T-cell (primary cell): ENCODE results near the gene MYL4. TPM values are rescaled to one million over a fixed set of nuclear protein-coding genes. Genes with fewer than 3 reads are reported as not detected.

ENCODE experiments used
- ATAC-seq, 4 experiments: fragments of 200-7000 bp in 3 of 4; fragments of 150-1000 bp in 1 of 4; cut with Tn5 transposase; replicated peaks in 1 of 4; 1 replicate in 3 of 4; 2 replicates in 1 of 4; pipeline ENCODE4 v1.10.0; 2021; ENCODE audit warnings: moderate library complexity in 3 of 4, mild to moderate bottlenecking in 2 of 4, moderate number of reproducible peaks in 1 of 4
- CTCF ChIA-PET, 2 donors: fragments of 300-600 bp; sonication (Branson Sonifier 250); formaldehyde crosslinking; loops; one replicate each; lab custom pipeline; 2022; ENCODE audit warnings: antibody characterized with exemption in 2 of 2; lab: Charles Lee
- POLR2A ChIA-PET, 2 donors: fragments of 300-600 bp; sonication (Branson Sonifier 250); formaldehyde crosslinking; loops; one replicate each; lab custom pipeline; 2022; ENCODE audit warnings: antibody characterized with exemption in 2 of 2; lab: Charles Lee
- DNase-seq, 35 experiments: peaks; one replicate each; pipeline versions ENCODE4 v3.0.0 to v3.0.0-alpha.2; 2013 to 2023
- H3K27ac ChIP-seq: one replicate; pipeline ENCODE4 v1.5.1; 2013; ENCODE audit warnings: low read length
- H3K27me3 ChIP-seq, 2 experiments: replicated peaks in 1 of 2; 1 replicate in 1 of 2; 2 replicates in 1 of 2; pipeline versions ENCODE4 v1.6.1 to v1.7.0; 2013; ENCODE audit warnings: low read length in 1 of 2, mixed read lengths in 1 of 2; ENCODE audit not compliant: control insufficient read depth in 2 of 2, insufficient read depth in 2 of 2; ENCODE audit errors: extremely low read depth in 1 of 2
- H3K36me3 ChIP-seq, 2 donors: 1 replicate in 1 of 2; 2 replicates in 1 of 2; pipeline versions ENCODE4 v1.6.1 to v1.7.0; 2013; ENCODE audit warnings: low read length in 1 of 2; ENCODE audit not compliant: control insufficient read depth in 2 of 2, insufficient read depth in 1 of 2; ENCODE audit errors: extremely low read depth in 1 of 2
- H3K4me1 ChIP-seq, 2 experiments: 1 replicate in 1 of 2; 2 replicates in 1 of 2; pipeline versions ENCODE4 v1.6.1 to v1.7.0; 2013; ENCODE audit warnings: low read length in 2 of 2, mixed read lengths in 1 of 2; ENCODE audit not compliant: insufficient read depth in 2 of 2, control insufficient read depth in 1 of 2; ENCODE audit errors: extremely low read depth in 1 of 2
- H3K4me3 ChIP-seq, 2 donors: 1 replicate in 1 of 2; 2 replicates in 1 of 2; pipeline versions ENCODE4 v1.5.1 to v1.7.0; 2013; ENCODE audit warnings: mild to moderate bottlenecking in 2 of 2, low read length in 1 of 2, moderate library complexity in 1 of 2; ENCODE audit not compliant: control insufficient read depth in 1 of 2; ENCODE audit errors: extremely low read depth in 1 of 2
- H3K9me3 ChIP-seq: 2 replicates; pipeline ENCODE4 v1.7.0; 2013
- H3K27ac Mint-ChIP-seq, 2 donors: one replicate each; pipeline ENCODE4 v1.8.0; 2020 to 2021; ENCODE audit warnings: mild to moderate bottlenecking in 2 of 2, mixed read lengths in 2 of 2
- H3K27me3 Mint-ChIP-seq, 2 donors: one replicate each; pipeline ENCODE4 v1.8.0; 2021 to 2022; ENCODE audit warnings: mixed read lengths in 2 of 2
- H3K36me3 Mint-ChIP-seq: one replicate; pipeline ENCODE4 v1.8.0; 2021; ENCODE audit warnings: mixed read lengths
- H3K4me1 Mint-ChIP-seq, 3 donors: one replicate each; pipeline ENCODE4 v1.8.0; 2020 to 2022; ENCODE audit warnings: mixed read lengths in 3 of 3, mild to moderate bottlenecking in 1 of 3
- H3K4me3 Mint-ChIP-seq, 3 donors: one replicate each; pipeline ENCODE4 v1.8.0; 2020 to 2022; ENCODE audit warnings: mild to moderate bottlenecking in 3 of 3, mixed read lengths in 3 of 3, moderate library complexity in 3 of 3
- H3K9me3 Mint-ChIP-seq, 3 donors: one replicate each; pipeline ENCODE4 v1.8.0; 2020 to 2022; ENCODE audit warnings: mixed read lengths in 3 of 3
- WGBS: methylation state at CpG from one replicate; pipeline ENCODE4 v1.1.5; 2013; ENCODE audit warnings: missing lambda C conversion rate; ENCODE audit not compliant: insufficient coverage; 5-methylcytosine and 5-hydroxymethylcytosine counted together
- total RNA-seq, 35 experiments: library from RNA in 6 of 35; stranded (reverse) in 6 of 35; fragments of 120-200 nt in 1 of 35; gene quantifications; one replicate each; pipeline versions ENCODE4 v1.2.1 to v1.2.4 and lab custom pipeline; 2013 to 2026

The MYL4 gene
- total RNA-seq, 5 donors from 2014 or later (not counting 1 experiment from before 2014, with no cell fraction given): not detected

DNA sequence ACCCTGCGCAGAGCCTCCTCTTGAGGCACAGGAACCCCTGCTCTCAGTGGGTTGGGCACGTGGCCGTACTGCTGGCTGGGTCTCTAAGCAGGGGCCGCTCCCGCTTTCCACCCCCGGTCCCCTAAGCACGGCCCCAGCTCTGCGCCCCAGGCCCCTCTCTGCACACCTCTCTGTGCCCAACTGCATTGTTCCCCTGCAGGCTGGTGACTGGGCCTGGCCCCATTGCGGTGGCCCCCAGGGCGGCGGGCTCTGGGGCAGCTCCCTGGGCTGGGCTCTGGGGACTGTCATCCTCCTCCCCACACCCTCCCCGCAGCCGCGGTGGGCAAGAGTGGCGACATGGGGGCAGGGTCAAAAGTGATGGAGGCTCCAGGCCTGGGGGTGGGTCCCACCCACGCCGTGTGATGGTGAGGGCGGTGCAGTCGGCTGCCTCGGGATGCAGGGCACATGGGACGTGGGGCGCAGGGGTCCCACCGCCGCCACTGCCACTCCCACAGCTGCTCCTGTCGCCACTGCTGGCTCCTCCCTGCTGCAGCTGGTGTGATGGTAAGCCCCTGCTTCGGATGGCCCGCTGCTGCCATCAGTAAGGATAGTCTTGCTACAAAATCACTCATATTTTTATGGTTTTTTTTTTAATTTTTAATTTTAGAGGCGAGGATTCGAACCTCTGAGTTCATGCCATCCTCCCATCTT, 29.3 kb downstream of the MYL4 start:
- no peaks in the 10 kb centered on the region for H3K36me3 ChIP-seq
- H3K27me3 ChIP-seq: peaks cover 0 to 7% of the 10 kb centered on the region in 2 experiments
- no peak overlapping the region for H3K4me3 ChIP-seq
- no peak for ATAC-seq
- CTCF ChIA-PET: interaction anchor here in 1 of 2 donors (0.6 kb wide), 1 partner anchor 39 kb away, joined by 7 read pairs; no protein-coding TSS in a partner anchor
- H3K9me3 Mint-ChIP-seq: no peaks in the 10 kb centered on the region
- peaks cover 0 to 3% of the 10 kb centered on the region in 2 experiments for H3K4me1 ChIP-seq
- POLR2A ChIA-PET: no interaction called here
- DNase-seq: no peak
- H3K4me1 Mint-ChIP-seq: peaks cover 0 to 14% (median 8%) of the 10 kb centered on the region in 3 donors
- H3K27ac Mint-ChIP-seq: no peak overlapping the region
- WGBS: 94% methylated on average over 18 of the region's 29 CpGs
- H3K27me3 Mint-ChIP-seq: peaks cover 3 to 6% of the 10 kb centered on the region in 2 donors
- no peaks in the 10 kb centered on the region for H3K9me3 ChIP-seq
- no peaks in the 10 kb centered on the region for H3K36me3 Mint-ChIP-seq
- no peak overlapping the region for H3K27ac ChIP-seq
- H3K4me3 Mint-ChIP-seq: no peak overlapping the region

DNA sequence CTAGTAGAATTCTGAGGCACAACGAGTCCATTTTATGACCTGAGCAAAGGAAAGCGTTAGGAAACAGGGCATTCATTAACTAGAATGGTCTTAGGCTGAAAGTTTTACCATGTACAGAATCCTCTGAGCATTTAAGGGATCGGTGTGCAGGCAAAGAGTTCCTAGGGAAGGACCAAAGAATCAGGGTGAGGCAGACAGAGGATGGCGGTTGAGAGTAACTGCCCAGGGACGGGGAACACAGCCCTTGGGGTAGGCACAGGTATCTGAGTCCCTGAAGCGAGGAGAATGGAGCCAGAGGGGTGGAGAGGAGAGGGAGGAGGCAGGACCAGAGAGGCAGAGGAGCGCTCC, 30.4 kb downstream of the MYL4 start:
- no peak overlapping the region for H3K27ac ChIP-seq
- no peaks in the 10 kb centered on the region for H3K36me3 Mint-ChIP-seq
- H3K27me3 Mint-ChIP-seq: peaks cover 7 to 11% of the 10 kb centered on the region in 2 donors
- no peak overlapping the region for H3K27ac Mint-ChIP-seq
- DNase-seq (no peak), ATAC-seq (no peak)
- H3K4me3 ChIP-seq: no peak overlapping the region
- WGBS: 91% methylated on average over 5 of the region's 7 CpGs
- ChIA-PET POLR2A (no interaction called here), CTCF (no interaction called here)
- no peak overlapping the region for H3K4me3 Mint-ChIP-seq
- H3K4me1 ChIP-seq: peaks cover 0 to 3% of the 10 kb centered on the region in 2 experiments
- peaks cover 0 to 14% (median 8%) of the 10 kb centered on the region in 3 donors for H3K4me1 Mint-ChIP-seq
- no peaks in the 10 kb centered on the region for H3K9me3 Mint-ChIP-seq
- no peaks in the 10 kb centered on the region for H3K36me3 ChIP-seq
- H3K9me3 ChIP-seq: no peaks in the 10 kb centered on the region
- H3K27me3 ChIP-seq: peaks cover 0 to 11% of the 10 kb centered on the region in 2 experiments

DNA sequence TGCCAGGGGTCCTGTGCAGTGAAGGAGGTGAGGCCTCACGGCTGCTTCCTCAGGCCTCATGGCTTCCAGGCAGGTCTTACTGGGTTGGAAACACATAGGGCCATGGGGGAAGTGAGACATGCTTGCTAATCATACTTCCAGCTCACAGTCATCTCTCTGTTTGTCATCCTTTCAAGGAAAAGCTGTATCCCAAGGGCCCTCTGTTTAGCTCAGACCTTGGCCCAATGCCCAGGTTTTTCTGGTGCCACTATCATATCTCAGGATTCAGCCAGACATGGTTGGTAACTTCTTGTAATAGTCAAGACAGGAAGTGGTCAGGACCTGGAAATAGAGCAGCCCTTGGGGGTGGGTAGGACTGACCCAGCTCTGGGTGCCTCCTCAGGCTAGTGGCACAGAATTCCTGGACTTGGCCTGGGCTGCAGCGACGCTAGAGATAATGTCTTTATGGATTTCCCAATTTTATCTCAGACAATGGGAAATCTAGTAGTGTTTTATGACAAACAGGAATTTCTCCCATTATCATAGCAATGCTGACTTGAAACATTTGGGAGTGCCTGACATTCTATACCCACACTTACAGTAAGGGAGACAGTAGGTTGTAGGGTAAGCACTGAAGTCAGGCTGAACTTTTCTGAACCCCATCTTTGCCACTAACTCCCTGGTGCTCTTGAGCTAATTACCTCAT, 31.0 kb downstream of the MYL4 start:
- no peaks in the 10 kb centered on the region for H3K36me3 ChIP-seq
- WGBS: 100% methylated on average over 1 of the region's 3 CpGs
- Mint-ChIP-seq H3K9me3 (no peaks in the 10 kb centered on the region), H3K36me3 (no peaks in the 10 kb centered on the region), H3K27me3 (peaks cover 10 to 11% of the 10 kb centered on the region in 2 donors), H3K27ac (no peak overlapping the region), H3K4me1 (peaks cover 0 to 14% (median 8%) of the 10 kb centered on the region in 3 donors), H3K4me3 (no peak overlapping the region)
- H3K9me3 ChIP-seq: no peaks in the 10 kb centered on the region
- ChIA-PET CTCF (interaction anchor here in 1 of 2 donors (0.6 to 0.7 kb wide), 2 partner anchors 120 to 256 kb away, joined by 3 to 4 read pairs; no protein-coding TSS in a partner anchor), POLR2A (no interaction called here)
- H3K4me3 ChIP-seq: no peak overlapping the region
- H3K27ac ChIP-seq: no peak overlapping the region
- no peak for DNase-seq
- no peak for ATAC-seq
- peaks cover 0 to 11% of the 10 kb centered on the region in 2 experiments for H3K27me3 ChIP-seq
- peaks cover 0 to 3% of the 10 kb centered on the region in 2 experiments for H3K4me1 ChIP-seq

DNA sequence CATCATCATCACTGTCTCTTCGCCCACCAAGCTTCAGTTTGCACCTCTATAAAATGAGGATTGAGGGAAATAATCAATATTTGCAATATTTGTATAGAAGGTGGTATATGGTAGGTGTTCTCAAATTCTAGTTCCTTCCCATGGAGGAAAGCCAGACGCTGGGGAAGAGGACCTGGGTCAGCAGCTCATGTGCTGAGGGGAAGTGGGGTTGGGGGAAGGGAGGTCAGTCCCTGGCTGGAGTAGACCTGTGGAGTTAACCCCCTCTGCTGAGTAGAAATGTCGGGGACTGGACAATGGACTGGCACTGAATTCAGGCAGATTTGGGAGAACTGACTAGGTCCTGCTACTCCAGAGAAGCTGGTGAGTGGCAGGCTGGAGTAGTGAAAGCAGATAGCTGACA, 31.7 kb downstream of the MYL4 start:
- Histone ChIP-seq H3K4me1 (peaks cover 0 to 3% of the 10 kb centered on the region in 2 experiments), H3K4me3 (no peak overlapping the region), H3K27ac (no peak overlapping the region), H3K27me3 (peaks cover 0 to 11% of the 10 kb centered on the region in 2 experiments), H3K36me3 (no peaks in the 10 kb centered on the region), H3K9me3 (no peaks in the 10 kb centered on the region)
- DNase-seq (no peak), ATAC-seq (no peak)
- ChIA-PET CTCF (interaction anchor here in 1 of 2 donors (0.7 kb wide), 1 partner anchor 120 kb away, joined by 3 read pairs; no protein-coding TSS in a partner anchor), POLR2A (no interaction called here)
- 83% methylated on average over 2 of the region's 3 CpGs for WGBS
- peaks cover 14 to 17% of the 10 kb centered on the region in 2 donors for H3K27me3 Mint-ChIP-seq
- H3K9me3 Mint-ChIP-seq: no peaks in the 10 kb centered on the region
- H3K4me1 Mint-ChIP-seq: peaks cover 0 to 14% (median 8%) of the 10 kb centered on the region in 3 donors
- H3K4me3 Mint-ChIP-seq: no peak overlapping the region
- no peak overlapping the region for H3K27ac Mint-ChIP-seq
- no peaks in the 10 kb centered on the region for H3K36me3 Mint-ChIP-seq

DNA sequence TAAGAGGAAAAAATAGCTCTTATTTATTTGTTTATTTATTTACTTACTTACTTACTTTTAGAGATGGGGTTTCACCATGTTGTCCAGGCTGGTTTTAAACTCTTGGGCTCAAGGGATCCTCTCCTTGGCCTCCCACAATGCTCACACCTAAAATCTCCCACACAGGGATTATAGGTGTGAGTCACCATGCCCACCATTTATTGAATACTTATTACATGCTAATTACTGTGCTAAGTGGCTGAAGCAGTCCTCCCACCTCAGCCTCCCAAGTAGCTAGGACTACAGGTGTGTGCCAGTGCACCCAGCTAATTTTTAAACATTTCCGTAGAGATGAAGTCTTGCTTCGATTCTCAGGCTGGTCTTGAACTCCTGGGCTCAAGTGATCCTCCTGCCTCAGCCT, 33.5 kb downstream of the MYL4 start:
- POLR2A ChIA-PET: no interaction called here
- Mint-ChIP-seq H3K9me3 (no peaks in the 10 kb centered on the region), H3K4me1 (peaks cover 0 to 14% (median 8%) of the 10 kb centered on the region in 3 donors), H3K27me3 (peaks cover 19 to 22% of the 10 kb centered on the region in 2 donors), H3K27ac (no peak overlapping the region), H3K36me3 (no peaks in the 10 kb centered on the region), H3K4me3 (no peak overlapping the region)
- no peak overlapping the region for H3K4me3 ChIP-seq
- CTCF ChIA-PET: no interaction called here
- H3K27ac ChIP-seq: no peak overlapping the region
- WGBS: 90% methylated on average over 2 of the region's 2 CpGs
- DNase-seq (no peak), ATAC-seq (no peak)
- H3K36me3 ChIP-seq: no peaks in the 10 kb centered on the region
- peaks cover 0 to 11% of the 10 kb centered on the region in 2 experiments for H3K27me3 ChIP-seq
- peaks cover 0 to 3% of the 10 kb centered on the region in 2 experiments for H3K4me1 ChIP-seq
- no peaks in the 10 kb centered on the region for H3K9me3 ChIP-seq

- 81% methylated on average over 5 of the region's 9 CpGs for WGBS
- ChIA-PET CTCF (no interaction called here), POLR2A (no interaction called here)
- no peak overlapping the region for H3K27ac Mint-ChIP-seq
- Histone ChIP-seq H3K4me1 (peaks cover 0 to 3% of the 10 kb centered on the region in 2 experiments), H3K27me3 (peaks cover 0 to 8% of the 10 kb centered on the region in 2 experiments), H3K27ac (no peak overlapping the region), H3K9me3 (no peaks in the 10 kb centered on the region), H3K4me3 (no peak overlapping the region), H3K36me3 (no peaks in the 10 kb centered on the region)
- H3K4me3 Mint-ChIP-seq: no peak overlapping the region
- peaks cover 0 to 14% (median 8%) of the 10 kb centered on the region in 3 donors for H3K4me1 Mint-ChIP-seq
- no peaks in the 10 kb centered on the region for H3K36me3 Mint-ChIP-seq
- ATAC-seq (no peak), DNase-seq (no peak)
- no peaks in the 10 kb centered on the region for H3K9me3 Mint-ChIP-seq
- H3K27me3 Mint-ChIP-seq: peaks cover 19 to 22% of the 10 kb centered on the region in 2 donors
Observed at GRCh38 chr17:47243737-47244598, 34.8 kb downstream of the MYL4 start.
